HG03342 (cell line): Measurements from ENCODE around the gene RAC2.
"Not testable (repeated sequence)": the region's sequence is repeated elsewhere in the genome, so short reads cannot be mapped to it uniquely, and the experiment has no call there.

Experiments used
- ATAC-seq: cut with Tn5 transposase; IDR thresholded peaks from one replicate; pipeline ENCODE4 v1.9.1; 2021; ENCODE audit warnings: mild to moderate bottlenecking, moderate library complexity; ENCODE audit not compliant: unreplicated experiment

Gene RAC2

DNA sequence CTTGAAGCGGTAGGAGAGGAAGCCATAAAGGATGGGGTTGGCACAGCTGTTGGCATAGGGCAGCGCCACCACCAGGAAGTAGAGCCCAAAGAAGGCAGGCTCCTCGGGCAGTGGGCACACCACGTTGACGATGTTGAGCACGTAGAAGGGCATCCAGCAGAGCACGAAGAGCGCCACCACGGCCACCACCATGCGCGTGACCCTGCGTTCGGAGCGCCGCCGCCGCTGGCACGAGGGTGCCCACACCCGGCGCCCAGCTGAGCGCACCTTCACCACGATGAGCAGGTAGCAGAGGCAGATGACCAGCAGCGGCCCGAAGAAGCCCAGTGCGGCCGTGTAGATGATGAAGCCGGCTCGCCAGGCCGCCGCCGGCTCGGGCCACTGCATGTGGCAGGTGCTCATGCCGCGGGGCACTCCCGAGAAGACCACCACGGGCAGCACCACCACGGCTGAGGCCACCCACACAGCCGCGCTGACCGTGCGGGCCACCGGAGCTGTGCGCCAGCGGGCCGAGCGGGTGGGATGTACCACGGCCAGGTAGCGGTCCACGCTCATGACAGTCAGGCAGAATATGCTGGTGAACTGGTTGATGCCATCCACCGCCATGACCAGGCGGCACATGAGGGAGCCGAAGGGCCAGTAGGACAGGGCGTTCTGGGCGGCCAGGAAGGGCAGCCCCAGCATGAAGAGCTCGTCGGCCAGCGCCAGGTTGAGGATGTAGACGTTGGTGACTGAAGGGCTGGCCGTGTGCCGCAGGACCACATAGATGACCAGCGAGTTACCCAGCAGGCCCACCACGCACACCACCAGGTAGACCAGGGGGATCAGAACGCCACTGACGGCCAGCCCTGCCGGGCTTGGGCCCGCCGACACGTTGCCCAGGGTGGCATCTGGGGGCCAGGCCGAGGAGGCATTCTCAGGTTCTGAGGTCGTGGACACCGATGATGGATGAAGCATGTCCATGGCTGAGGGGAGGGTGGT lies 36.9 kb downstream of the RAC2 start:
- no peak for ATAC-seq

GRCh38 chr22:37206118-37206840 lies 37.8 kb downstream of the RAC2 start:
- ATAC-seq = no peak

GRCh38 chr22:37205046-37205445 lies 39.0 kb downstream of the RAC2 start:
- ATAC-seq = no peak

DNA sequence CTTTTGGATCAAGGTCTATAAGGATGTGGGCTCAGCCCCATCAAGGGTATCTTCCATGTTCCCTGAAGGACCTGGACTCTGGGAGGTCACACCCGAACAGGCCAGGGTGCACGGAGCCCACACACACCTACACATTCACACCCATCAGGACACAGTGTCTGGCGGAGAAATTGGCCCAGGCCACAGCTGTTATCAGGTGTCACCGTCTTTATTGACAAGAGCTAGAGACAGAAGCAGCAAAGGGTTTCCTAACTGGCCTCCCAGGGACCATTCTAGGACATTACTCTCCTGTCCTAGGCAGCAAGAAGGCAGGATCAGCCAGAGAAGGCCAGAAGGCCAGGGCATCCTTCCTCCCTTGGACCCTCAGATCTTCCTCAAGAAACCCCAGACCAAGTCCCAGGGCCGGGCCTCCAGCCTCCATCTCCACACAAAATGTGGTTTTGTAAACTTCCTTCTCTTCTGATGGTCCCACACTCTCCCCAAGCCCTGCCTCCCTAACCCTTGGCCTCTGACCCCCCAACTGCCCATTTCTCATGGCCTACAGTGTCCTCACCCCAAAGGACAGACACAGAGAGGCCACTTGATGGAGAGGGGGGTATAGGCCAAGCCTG lies 39.9 kb downstream of the RAC2 start:
- ATAC-seq = no peak

- no peak for ATAC-seq
Observed at GRCh38 chr22:37203354-37204044, 40.6 kb downstream of the RAC2 start.

GRCh38 chr22:37202716-37203115 lies 41.4 kb downstream of the RAC2 start:
- ATAC-seq = no peak

- ATAC-seq = no peak
Observed at GRCh38 chr22:37202001-37202555, 42.0 kb downstream of the RAC2 start.

DNA sequence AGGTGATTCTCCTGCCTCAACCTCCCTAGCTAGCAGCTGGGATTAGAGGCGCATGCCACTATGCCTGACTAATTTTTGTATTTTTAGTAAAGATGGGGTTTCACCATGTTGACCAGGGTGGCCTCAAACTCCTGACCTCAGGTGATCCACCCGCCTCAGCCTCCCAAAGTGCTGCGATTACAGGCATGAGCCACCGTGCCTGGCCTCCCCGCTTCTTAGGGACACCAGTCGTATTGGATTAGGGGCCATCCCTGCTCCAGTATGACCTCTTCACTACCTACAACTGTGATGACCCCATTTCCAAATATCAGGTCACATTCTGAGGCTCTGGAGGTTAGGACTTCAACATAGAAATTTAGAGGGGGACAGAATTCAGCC lies 42.6 kb downstream of the RAC2 start:
- not testable (repeated sequence) for ATAC-seq

DNA sequence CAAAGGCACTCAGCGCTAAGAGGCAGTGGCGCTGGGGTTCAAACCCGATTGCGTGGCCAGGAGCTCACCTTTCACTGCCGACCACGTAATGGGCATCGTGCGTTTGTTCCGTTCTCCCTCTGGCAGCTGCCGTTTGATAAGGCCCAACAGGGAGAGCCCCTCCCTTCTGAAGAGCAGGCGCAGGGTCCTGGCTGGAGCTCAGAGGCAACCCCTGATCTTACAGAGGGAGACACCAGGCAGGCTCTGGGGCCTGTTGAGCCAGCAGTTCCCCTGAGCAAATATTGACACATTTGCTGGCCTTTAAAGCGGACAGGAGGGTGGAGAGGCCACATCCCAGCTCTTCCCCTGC lies 44.3 kb downstream of the RAC2 start:
- ATAC-seq = no peak

DNA sequence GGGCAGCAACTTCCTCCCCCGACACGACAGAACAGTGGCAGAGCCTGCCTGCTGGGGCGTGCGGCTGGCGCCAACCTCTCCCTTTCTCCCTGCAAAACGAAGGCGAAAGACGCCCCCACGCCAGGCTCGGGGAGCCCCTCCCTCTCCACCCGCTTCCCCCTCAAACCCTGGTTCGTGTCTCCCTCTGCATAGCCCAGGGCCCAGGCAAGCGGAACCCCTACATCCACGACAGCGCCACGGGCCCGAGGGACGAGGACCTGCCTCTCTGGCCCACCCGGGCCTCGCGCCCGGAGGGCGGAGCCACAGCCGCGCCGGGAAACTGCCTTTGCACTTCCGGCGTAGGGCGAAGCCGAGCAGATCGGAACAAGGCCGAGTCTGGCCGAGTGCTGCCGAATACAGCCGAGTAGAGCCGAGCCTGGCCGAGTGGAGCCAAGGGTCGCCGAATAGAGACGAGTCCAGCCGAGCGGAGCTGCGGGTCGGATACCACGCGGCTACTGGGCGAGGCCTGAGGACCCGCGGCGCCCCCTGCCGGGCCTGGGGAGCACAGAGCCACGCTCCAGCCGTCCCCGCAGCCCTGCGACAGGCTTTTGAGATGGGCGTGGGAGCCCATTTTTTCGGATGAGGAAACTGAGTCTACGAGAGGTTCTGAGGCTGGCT lies 44.8 kb downstream of the RAC2 start:
- ATAC-seq = peak; percentile 93

GRCh38 chr22:37198258-37199102 lies 45.6 kb downstream of the RAC2 start:
- no peak for ATAC-seq

DNA sequence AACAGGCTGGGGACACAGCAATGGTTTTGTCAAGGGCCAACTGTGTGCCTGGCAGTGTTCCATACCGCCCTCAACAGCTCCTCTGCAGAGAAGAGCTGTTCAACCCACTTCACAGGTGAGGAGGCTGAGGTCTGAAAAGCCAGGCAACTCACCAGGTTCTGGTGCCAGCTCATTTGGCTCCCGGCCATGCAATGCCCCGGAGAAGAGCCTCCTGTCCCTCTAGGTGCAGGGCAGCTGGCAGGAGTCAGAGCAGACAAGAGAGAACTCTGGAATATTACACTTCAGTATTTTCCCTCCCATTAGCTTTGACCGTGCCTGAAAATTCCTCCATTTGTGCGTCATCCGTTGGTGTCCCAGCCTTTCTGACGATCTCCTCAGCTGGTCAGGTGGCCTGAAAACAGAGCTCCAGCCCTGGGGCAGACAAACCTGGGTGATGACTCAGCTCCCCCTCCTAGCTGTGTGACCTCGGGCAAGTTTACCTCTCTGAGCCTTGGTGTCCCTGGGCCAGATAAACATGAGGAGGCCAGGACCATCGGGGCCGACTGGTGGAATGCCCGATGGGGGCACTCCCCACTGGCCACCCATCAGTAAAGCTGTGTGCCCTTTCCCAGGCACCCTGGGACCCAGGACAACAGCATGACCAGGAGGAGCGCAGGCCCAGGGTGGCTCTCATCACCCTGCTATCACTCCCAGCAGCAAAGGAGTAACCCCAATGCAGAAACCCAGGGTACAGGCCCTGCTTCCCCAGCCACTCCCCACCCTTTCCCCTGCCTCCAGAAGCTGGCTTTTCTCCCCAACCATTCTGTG lies 46.4 kb downstream of the RAC2 start:
- ATAC-seq = no peak

DNA sequence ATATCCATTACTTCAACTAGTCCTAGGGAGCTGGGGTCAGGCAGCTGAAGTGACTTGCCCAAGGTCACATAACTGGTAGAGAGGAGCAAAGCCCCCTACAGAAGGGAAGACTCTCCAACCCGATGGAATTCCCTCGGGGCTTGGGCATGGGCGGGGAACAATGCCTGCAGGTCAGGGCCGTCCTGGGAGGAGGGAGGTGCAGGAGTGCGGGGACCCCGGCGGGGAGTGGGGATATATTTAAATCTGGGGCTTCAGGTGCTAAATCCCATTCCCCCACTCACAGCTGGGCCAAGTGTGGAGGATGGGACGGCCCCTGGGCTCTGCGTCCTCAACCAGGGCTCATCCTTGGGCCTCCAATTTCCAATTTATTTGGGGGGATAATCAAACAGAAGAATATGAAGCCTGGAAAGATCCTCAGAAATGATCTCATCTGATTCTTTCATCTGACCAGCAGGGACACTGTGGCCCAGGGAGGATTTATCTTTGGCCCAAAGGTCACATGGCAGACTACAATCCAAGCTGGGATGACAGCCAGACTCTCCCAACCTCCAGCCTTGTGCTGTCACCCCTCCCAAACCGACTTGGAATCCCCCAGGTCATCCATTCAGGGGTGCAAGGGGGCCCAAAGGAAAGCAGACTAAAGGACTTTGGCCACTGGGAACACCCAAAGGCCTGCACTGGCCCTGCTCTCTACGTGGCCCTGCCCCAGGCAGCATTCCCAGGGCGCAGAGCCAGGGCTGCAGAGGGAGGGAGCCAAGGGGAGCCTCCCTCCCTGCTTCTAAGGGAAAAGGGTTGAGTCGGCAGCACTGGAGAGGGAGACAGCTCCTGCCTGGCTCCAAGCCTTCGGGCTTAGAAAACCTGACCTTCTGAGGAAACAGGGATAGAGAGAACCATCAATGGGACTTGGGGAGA lies 47.3 kb downstream of the RAC2 start:
- ATAC-seq = no peak

DNA sequence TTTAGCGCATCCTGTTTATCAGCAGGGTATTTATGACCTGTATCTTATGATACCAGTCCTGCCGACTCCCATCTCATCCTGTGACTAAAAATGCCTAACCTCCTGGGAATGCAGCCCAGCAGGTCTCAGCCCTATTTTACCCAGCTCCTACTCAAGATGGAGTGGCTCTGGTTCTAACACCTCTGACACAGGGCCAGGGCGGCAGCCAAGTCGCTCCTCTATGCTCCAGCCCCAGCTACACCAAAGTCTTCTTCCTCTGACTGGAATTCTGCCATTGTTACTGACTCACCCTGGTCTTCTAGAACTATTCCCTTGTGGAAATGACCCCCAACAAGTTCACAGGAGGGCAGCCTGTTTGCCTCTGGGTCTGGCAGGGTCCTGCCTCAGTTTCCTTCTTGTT lies 48.1 kb downstream of the RAC2 start:
- no peak for ATAC-seq

GRCh38 chr22:37194750-37195149 lies 49.3 kb downstream of the RAC2 start:
- ATAC-seq = no peak

GRCh38 chr22:37193629-37194191 lies 50.4 kb downstream of the RAC2 start:
- no peak for ATAC-seq

DNA sequence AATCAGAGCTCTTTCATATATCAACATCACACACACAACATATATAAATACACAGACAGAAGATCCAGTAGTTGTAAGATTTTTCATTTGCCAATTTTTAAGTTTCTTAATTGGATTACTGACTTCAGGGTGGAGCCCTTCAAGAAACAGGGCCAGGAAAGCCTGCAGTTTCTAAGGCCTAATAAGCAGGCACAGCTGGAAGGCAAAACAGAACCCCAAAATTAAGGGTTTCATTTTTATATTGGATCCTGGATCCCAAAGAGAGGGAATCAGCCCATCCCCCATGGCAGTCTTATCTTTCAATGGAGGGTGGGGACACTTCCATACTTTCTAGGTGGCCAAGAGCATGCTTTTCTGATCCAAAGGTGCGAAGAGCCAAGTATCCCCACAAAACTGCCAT lies 51.3 kb downstream of the RAC2 start:
- no peak for ATAC-seq
